ENCODE results near the gene CD52. TPM values are rescaled to one million over a fixed set of nuclear protein-coding genes. Genes with fewer than 3 reads are reported as not detected.

The CD52 gene
- polyA plus RNA-seq, 1 donor (not counting 4 experiments of a cell fraction or from before 2014, with no cell fraction given): 0.22 TPM

- H3K9me1 ChIP-seq (ENCODE audit: control insufficient read depth, extremely low read depth, insufficient read depth, low read length): no peaks in the 10 kb centered on the region
- FAIRE-seq (no peak), DNase-seq (ENCODE audit: low read depth, low spot score) (no peak)
- H4K20me1 ChIP-seq (ENCODE audit: control insufficient read depth, extremely low read depth, insufficient read depth, low read length): peaks cover 8% of the 10 kb centered on the region
- no peak overlapping the region for H2AFZ ChIP-seq (ENCODE audit: control insufficient read depth, low read length)
- no peak overlapping the region for H3K4me2 ChIP-seq (ENCODE audit: control insufficient read depth, extremely low read depth, insufficient read depth, low read depth, low read length)
- H3K79me2 ChIP-seq (ENCODE audit: control insufficient read depth, insufficient read depth, low read length): peaks cover 2% of the 10 kb centered on the region
- no peaks in the 10 kb centered on the region for H3K27me3 ChIP-seq (ENCODE audit: control insufficient read depth, extremely low read depth, insufficient read depth, low read length)
- peaks cover 8 to 16% of the 10 kb centered on the region in 2 experiments for H3K36me3 ChIP-seq (ENCODE audit: control insufficient read depth in 2 of 2, extremely low read depth in 1 of 2, insufficient read depth in 2 of 2, low read length in 2 of 2)
- H3K9me3 ChIP-seq (ENCODE audit: control insufficient read depth, low read depth, low read length): no peaks in the 10 kb centered on the region
- peaks cover 30% of the 10 kb centered on the region for H3K4me1 ChIP-seq (ENCODE audit: control insufficient read depth, extremely low read depth, insufficient read depth, low read length)
- H3K9ac ChIP-seq (ENCODE audit: control insufficient read depth, extremely low read depth, insufficient read depth, low read length): no peak overlapping the region
- no peak overlapping the region for H3K4me3 ChIP-seq (ENCODE audit: control insufficient read depth in 2 of 3, extremely low read depth in 1 of 3, insufficient read depth in 2 of 3, low read depth in 1 of 3, low read length in 3 of 3)
- H3K27ac ChIP-seq (ENCODE audit: control insufficient read depth, insufficient read depth, low read length): no peak overlapping the region
- dilution Hi-C loops (cut with MboI; ENCODE audit: extremely low pct_ligation_motif_present, low sequenced_read_pairs): no loop called here
- no peak for TF ChIP-seq EZH2 (IDR thresholded peaks at IDR 0.05; ENCODE audit: low read length)
- TF ChIP-seq, protein P1, sequence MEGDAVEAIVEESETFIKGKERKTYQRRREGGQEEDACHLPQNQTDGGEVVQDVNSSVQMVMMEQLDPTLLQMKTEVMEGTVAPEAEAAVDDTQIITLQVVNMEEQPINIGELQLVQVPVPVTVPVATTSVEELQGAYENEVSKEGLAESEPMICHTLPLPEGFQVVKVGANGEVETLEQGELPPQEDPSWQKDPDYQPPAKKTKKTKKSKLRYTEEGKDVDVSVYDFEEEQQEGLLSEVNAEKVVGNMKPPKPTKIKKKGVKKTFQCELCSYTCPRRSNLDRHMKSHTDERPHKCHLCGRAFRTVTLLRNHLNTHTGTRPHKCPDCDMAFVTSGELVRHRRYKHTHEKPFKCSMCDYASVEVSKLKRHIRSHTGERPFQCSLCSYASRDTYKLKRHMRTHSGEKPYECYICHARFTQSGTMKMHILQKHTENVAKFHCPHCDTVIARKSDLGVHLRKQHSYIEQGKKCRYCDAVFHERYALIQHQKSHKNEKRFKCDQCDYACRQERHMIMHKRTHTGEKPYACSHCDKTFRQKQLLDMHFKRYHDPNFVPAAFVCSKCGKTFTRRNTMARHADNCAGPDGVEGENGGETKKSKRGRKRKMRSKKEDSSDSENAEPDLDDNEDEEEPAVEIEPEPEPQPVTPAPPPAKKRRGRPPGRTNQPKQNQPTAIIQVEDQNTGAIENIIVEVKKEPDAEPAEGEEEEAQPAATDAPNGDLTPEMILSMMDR (optimal IDR thresholded peaks at IDR 0.05 in 1 of 3, IDR thresholded peaks at IDR 0.05 in 1 of 3, conservative IDR thresholded peaks at IDR 0.05 in 1 of 3; ENCODE audit: extremely low read depth in 1 of 3, insufficient read depth in 2 of 3, low read length in 3 of 3): no peak
These were observed 30.6 kb upstream of the CD52 start for GRCh38 chr1:26287033-26287711.

GRCh38 chr1:26287811-26288210, 29.9 kb upstream of the CD52 start:
- H3K4me1 ChIP-seq (ENCODE audit: control insufficient read depth, extremely low read depth, insufficient read depth, low read length): peaks cover 29% of the 10 kb centered on the region
- TF ChIP-seq EZH2 (IDR thresholded peaks at IDR 0.05; ENCODE audit: low read length): no peak
- TF ChIP-seq, protein P1 (optimal IDR thresholded peaks at IDR 0.05 in 1 of 3, IDR thresholded peaks at IDR 0.05 in 1 of 3, conservative IDR thresholded peaks at IDR 0.05 in 1 of 3; ENCODE audit: extremely low read depth in 1 of 3, insufficient read depth in 2 of 3, low read length in 3 of 3): no peak
- no peak for FAIRE-seq
- H3K9ac ChIP-seq (ENCODE audit: control insufficient read depth, extremely low read depth, insufficient read depth, low read length): no peak overlapping the region
- dilution Hi-C loops (cut with MboI; ENCODE audit: extremely low pct_ligation_motif_present, low sequenced_read_pairs): no loop called here
- H3K79me2 ChIP-seq (ENCODE audit: control insufficient read depth, insufficient read depth, low read length): no peaks in the 10 kb centered on the region
- no peaks in the 10 kb centered on the region for H3K27me3 ChIP-seq (ENCODE audit: control insufficient read depth, extremely low read depth, insufficient read depth, low read length)
- no peak overlapping the region for H3K4me3 ChIP-seq (ENCODE audit: control insufficient read depth in 2 of 3, extremely low read depth in 1 of 3, insufficient read depth in 2 of 3, low read depth in 1 of 3, low read length in 3 of 3)
- H3K9me3 ChIP-seq (ENCODE audit: control insufficient read depth, low read depth, low read length): no peaks in the 10 kb centered on the region
- no peak for DNase-seq (ENCODE audit: low read depth, low spot score)
- H4K20me1 ChIP-seq (ENCODE audit: control insufficient read depth, extremely low read depth, insufficient read depth, low read length): peaks cover 4% of the 10 kb centered on the region
- no peaks in the 10 kb centered on the region for H3K9me1 ChIP-seq (ENCODE audit: control insufficient read depth, extremely low read depth, insufficient read depth, low read length)
- H3K36me3 ChIP-seq (ENCODE audit: control insufficient read depth in 2 of 2, extremely low read depth in 1 of 2, insufficient read depth in 2 of 2, low read length in 2 of 2): peaks cover 6 to 11% of the 10 kb centered on the region in 2 experiments
- H2AFZ ChIP-seq (ENCODE audit: control insufficient read depth, low read length): no peak overlapping the region
- no peak overlapping the region for H3K4me2 ChIP-seq (ENCODE audit: control insufficient read depth, extremely low read depth, insufficient read depth, low read depth, low read length)
- no peak overlapping the region for H3K27ac ChIP-seq (ENCODE audit: control insufficient read depth, insufficient read depth, low read length)
